Measurements from ENCODE around the gene FAN1.

- no peak for TF ChIP-seq CTCF (IDR thresholded peaks at IDR 0.05)
- no peak for TF ChIP-seq POLR2A (IDR thresholded peaks at IDR 0.05)
Observed at GRCh38 chr15:30930422-30930821, 26.7 kb downstream of the FAN1 start.

All from right lobe of liver (tissue), 4 donors.